ENCODE data around the gene DNAJC3.

DNAJC3 gene

GRCh38 chr13:95740979-95741320, 64.0 kb downstream of the DNAJC3 start:
- H3K27ac ChIP-seq: no peak overlapping the region
- TF ChIP-seq ZFX (IDR thresholded peaks at IDR 0.05): no peak
- TF ChIP-seq, protein P1, sequence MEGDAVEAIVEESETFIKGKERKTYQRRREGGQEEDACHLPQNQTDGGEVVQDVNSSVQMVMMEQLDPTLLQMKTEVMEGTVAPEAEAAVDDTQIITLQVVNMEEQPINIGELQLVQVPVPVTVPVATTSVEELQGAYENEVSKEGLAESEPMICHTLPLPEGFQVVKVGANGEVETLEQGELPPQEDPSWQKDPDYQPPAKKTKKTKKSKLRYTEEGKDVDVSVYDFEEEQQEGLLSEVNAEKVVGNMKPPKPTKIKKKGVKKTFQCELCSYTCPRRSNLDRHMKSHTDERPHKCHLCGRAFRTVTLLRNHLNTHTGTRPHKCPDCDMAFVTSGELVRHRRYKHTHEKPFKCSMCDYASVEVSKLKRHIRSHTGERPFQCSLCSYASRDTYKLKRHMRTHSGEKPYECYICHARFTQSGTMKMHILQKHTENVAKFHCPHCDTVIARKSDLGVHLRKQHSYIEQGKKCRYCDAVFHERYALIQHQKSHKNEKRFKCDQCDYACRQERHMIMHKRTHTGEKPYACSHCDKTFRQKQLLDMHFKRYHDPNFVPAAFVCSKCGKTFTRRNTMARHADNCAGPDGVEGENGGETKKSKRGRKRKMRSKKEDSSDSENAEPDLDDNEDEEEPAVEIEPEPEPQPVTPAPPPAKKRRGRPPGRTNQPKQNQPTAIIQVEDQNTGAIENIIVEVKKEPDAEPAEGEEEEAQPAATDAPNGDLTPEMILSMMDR (conservative IDR thresholded peaks at IDR 0.05): no peak

DNA sequence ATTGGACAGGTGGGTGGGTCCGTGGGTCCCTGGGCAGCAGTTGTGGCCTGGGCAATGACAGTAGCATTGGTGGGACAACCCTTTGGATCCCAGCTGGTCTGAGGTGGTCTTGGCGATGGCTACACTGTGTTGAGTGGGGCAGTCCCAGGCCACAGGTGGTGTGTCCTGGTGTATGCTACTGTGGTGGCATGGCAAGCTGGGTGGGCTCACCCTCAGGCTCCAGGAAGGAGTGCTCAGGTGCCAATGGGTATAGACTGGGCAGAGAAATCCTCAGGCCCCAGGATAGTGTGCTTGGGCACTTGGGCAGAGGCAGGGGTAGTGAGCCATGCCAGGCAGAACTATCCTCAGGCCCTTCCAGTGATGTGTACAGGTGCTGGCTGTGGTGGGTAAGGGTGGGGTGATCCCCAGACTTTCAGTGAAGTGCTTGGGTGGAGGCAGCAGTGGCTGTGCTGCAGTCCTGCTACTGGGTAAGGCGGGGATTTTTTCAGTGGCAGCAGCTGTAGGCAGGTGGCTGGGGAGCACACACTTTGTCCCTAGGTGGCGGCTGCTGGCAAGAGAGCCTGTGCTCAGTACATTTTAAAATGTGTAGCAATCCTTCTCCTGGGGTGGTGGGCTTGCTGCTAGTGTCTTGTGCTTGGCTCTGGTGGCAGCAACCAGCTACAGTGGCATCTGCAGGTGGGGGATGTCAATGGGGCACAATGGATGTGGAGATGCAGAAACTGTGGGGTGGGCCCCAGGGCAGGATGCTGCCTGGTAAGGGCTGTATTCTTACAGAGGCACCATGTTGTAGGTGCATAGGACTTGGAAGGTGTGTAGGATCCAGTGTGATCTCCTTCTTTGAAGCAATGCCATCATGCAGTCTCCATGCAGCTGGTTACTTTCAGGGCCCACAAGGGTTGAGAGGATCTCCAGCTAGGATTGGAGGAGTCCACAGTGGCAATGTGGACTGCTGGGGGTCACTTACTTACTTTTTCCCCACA, 64.9 kb downstream of the DNAJC3 start:
- H3K27ac ChIP-seq: no peak overlapping the region
- no peak for TF ChIP-seq ZFX (IDR thresholded peaks at IDR 0.05)
- TF ChIP-seq, protein P1 (conservative IDR thresholded peaks at IDR 0.05): no peak

- TF ChIP-seq ZFX (IDR thresholded peaks at IDR 0.05): no peak
- TF ChIP-seq, protein P1 (conservative IDR thresholded peaks at IDR 0.05): no peak
Measured at GRCh38 chr13:95743192-95743591, 66.3 kb downstream of the DNAJC3 start.

GRCh38 chr13:95745289-95745688, 68.3 kb downstream of the DNAJC3 start:
- H3K27ac ChIP-seq: no peak overlapping the region
- no peak for TF ChIP-seq ZFX (IDR thresholded peaks at IDR 0.05)
- TF ChIP-seq, protein P1 (conservative IDR thresholded peaks at IDR 0.05): no peak

More at GRCh38 chr13:95743192-95743591, 66.3 kb downstream of the DNAJC3 start:
- no peak overlapping the region for H3K27ac ChIP-seq

GRCh38 chr13:95745752-95746151, 68.8 kb downstream of the DNAJC3 start:
- H3K27ac ChIP-seq: no peak overlapping the region
- no peak for TF ChIP-seq ZFX (IDR thresholded peaks at IDR 0.05)
- TF ChIP-seq, protein P1 (conservative IDR thresholded peaks at IDR 0.05): no peak; the same call in 1 of the 2 replicates

DNA sequence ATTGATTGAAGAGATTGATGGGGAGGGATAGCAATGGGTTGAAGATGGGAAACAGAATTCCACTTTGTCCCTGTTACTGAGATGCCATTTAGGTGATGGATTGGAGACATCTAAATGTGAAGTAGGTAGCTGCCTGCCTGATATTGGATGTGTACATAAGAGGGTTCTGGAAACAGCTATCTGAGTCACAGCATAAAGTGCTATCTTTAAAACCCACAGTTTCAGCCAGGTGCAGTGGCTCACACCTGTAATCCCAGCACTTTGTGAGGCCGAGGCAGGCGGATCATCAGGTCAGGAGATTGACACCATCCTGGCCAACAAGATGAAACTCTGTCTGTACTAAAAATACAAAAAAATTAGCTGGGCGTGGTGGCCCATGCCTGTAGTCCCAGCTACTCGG, 72.6 kb downstream of the DNAJC3 start:
- H3K27ac ChIP-seq: no peak overlapping the region
- no peak for TF ChIP-seq ZFX (IDR thresholded peaks at IDR 0.05)
- TF ChIP-seq, protein P1 (conservative IDR thresholded peaks at IDR 0.05): no peak

- no peak overlapping the region for H3K27ac ChIP-seq
- TF ChIP-seq, protein P1 (conservative IDR thresholded peaks at IDR 0.05): no peak
Measured at GRCh38 chr13:95752677-95753076, 75.7 kb downstream of the DNAJC3 start.

All from C4-2B (cell line).